Measurements from ENCODE around the gene NCOR1.
"Not testable (repeated sequence)": the region's sequence is repeated elsewhere in the genome, so short reads cannot be mapped to it uniquely, and the experiment has no call there.

The NCOR1 gene

GRCh38 chr17:16122697-16123434 lies 92.5 kb downstream of the NCOR1 start:
- Mint-ChIP-seq H3K27me3 (ENCODE audit: low read depth) (no peaks in the 10 kb centered on the region), H3K4me1 (no peaks in the 10 kb centered on the region), H3K27ac (no peak overlapping the region), H3K36me3 (ENCODE audit: low read depth) (peaks cover 54% of the 10 kb centered on the region), H3K9me3 (peaks cover 3% of the 10 kb centered on the region), H3K4me3 (no peak overlapping the region)
- no peak for TF ChIP-seq CTCF (IDR thresholded peaks at IDR 0.05; ENCODE audit: unreplicated experiment in 3 of 3)

- H3K27ac Mint-ChIP-seq = no peak overlapping the region
- no peaks in the 10 kb centered on the region for H3K4me1 Mint-ChIP-seq
- H3K27me3 Mint-ChIP-seq (ENCODE audit: low read depth) = no peaks in the 10 kb centered on the region
- H3K4me3 Mint-ChIP-seq = no peak overlapping the region
- peaks cover 63% of the 10 kb centered on the region for H3K36me3 Mint-ChIP-seq (ENCODE audit: low read depth)
- H3K9me3 Mint-ChIP-seq = peaks cover 7% of the 10 kb centered on the region
- TF ChIP-seq CTCF (IDR thresholded peaks at IDR 0.05; ENCODE audit: unreplicated experiment in 3 of 3) = no peak
Observed at GRCh38 chr17:16121915-16122314, 93.4 kb downstream of the NCOR1 start.

GRCh38 chr17:16120937-16121336 lies 94.4 kb downstream of the NCOR1 start:
- peaks cover 70% of the 10 kb centered on the region for H3K36me3 Mint-ChIP-seq (ENCODE audit: low read depth)
- no peak overlapping the region for H3K27ac Mint-ChIP-seq

GRCh38 chr17:16117149-16117548 lies 98.2 kb downstream of the NCOR1 start:
- Mint-ChIP-seq H3K4me1 (no peaks in the 10 kb centered on the region), H3K9me3 (peaks cover 35% of the 10 kb centered on the region), H3K4me3 (no peak overlapping the region), H3K36me3 (ENCODE audit: low read depth) (peaks cover 84% of the 10 kb centered on the region), H3K27ac (no peak overlapping the region), H3K27me3 (ENCODE audit: low read depth) (no peaks in the 10 kb centered on the region)
- no peak for TF ChIP-seq CTCF (IDR thresholded peaks at IDR 0.05; ENCODE audit: unreplicated experiment in 3 of 3)

More at GRCh38 chr17:16120937-16121336, 94.4 kb downstream of the NCOR1 start:
- Mint-ChIP-seq H3K27me3 (ENCODE audit: low read depth) (no peaks in the 10 kb centered on the region), H3K4me1 (no peaks in the 10 kb centered on the region), H3K4me3 (no peak overlapping the region), H3K9me3 (peaks cover 14% of the 10 kb centered on the region)
- TF ChIP-seq CTCF (IDR thresholded peaks at IDR 0.05; ENCODE audit: unreplicated experiment in 3 of 3) = no peak

GRCh38 chr17:16115077-16115698 lies 100.1 kb downstream of the NCOR1 start:
- not testable (repeated sequence) for H3K27me3 Mint-ChIP-seq (ENCODE audit: low read depth); H3K4me3 Mint-ChIP-seq; H3K4me1 Mint-ChIP-seq; H3K27ac Mint-ChIP-seq
- H3K9me3 Mint-ChIP-seq = peaks cover 35% of the 10 kb centered on the region
- peaks cover 84% of the 10 kb centered on the region for H3K36me3 Mint-ChIP-seq (ENCODE audit: low read depth)

- TF ChIP-seq CTCF (IDR thresholded peaks at IDR 0.05; ENCODE audit: unreplicated experiment in 3 of 3) = no peak
- H3K27ac Mint-ChIP-seq = no peak overlapping the region
- H3K9me3 Mint-ChIP-seq = peaks cover 1% of the 10 kb centered on the region
- H3K36me3 Mint-ChIP-seq (ENCODE audit: low read depth) = peaks cover 63% of the 10 kb centered on the region
- H3K4me1 Mint-ChIP-seq = no peaks in the 10 kb centered on the region
- no peaks in the 10 kb centered on the region for H3K27me3 Mint-ChIP-seq (ENCODE audit: low read depth)
- no peak overlapping the region for H3K4me3 Mint-ChIP-seq
Observed at GRCh38 chr17:16108871-16109270, 106.5 kb downstream of the NCOR1 start.
